IMR-90 (cell line): Measurements from ENCODE around the gene ACY1. TPM values are rescaled to one million over a fixed set of nuclear protein-coding genes. Genes with fewer than 3 reads are reported as not detected.

Source experiments
- ATAC-seq: fragments of 200-7000 bp; cut with Tn5 transposase; 2 replicates; pipeline ENCODE4 v1.9.1; 2020; ENCODE audit warnings: low read depth, mild to moderate bottlenecking, moderate library complexity
- BruUV-seq: library from RNA; stranded (reverse); fragments of 400-500 nt; replicated peaks from 2 replicates; lab custom pipeline; 2021; lab: Mats Ljungman, UMichigan
- CTCF ChIA-PET: fragments of 300-600 bp; formaldehyde crosslinking; extraction: SDS; loops from one replicate; lab custom pipeline; 2021; ENCODE audit warnings: antibody characterized with exemption; lab: Yijun Ruan, JAX
- POLR2A ChIA-PET: fragments of 300-600 bp; sonication (Branson Sonifier 250); formaldehyde crosslinking; loops from one replicate; lab custom pipeline; 2022; ENCODE audit warnings: antibody characterized with exemption; ENCODE audit not compliant: unreplicated experiment; lab: Charles Lee
- DNase-seq: peaks from one replicate; pipeline ENCODE4 v3.0.0; 2013
- H2AFZ ChIP-seq: replicated peaks from 2 replicates; pipeline ENCODE3; 2013; ENCODE audit warnings: low read length, mild to moderate bottlenecking; ENCODE audit not compliant: poor library complexity
- H2AK5ac ChIP-seq: 2 replicates; pipeline ENCODE4 v1.6.1; 2013; ENCODE audit warnings: low read depth, low read length, inconsistent platforms
- H2AK9ac ChIP-seq: replicated peaks from 2 replicates; pipeline ENCODE3; 2013; ENCODE audit warnings: mild to moderate bottlenecking, low read depth, low read length, moderate library complexity; ENCODE audit not compliant: poor library complexity
- H2BK120ac ChIP-seq: 2 replicates; pipeline ENCODE4 v1.6.1; 2013; ENCODE audit warnings: low read depth, low read length, inconsistent platforms
- H2BK15ac ChIP-seq: 3 replicates; pipeline ENCODE4 v1.6.1; 2013; ENCODE audit warnings: low read depth, low read length, inconsistent platforms
- H2BK20ac ChIP-seq: 2 replicates; pipeline ENCODE4 v1.6.1; 2013; ENCODE audit warnings: low read depth, mild to moderate bottlenecking, inconsistent platforms, low read length, moderate library complexity
- H2BK5ac ChIP-seq: 2 replicates; pipeline ENCODE4 v1.6.1; 2013; ENCODE audit warnings: mild to moderate bottlenecking, low read depth, low read length, inconsistent platforms; ENCODE audit not compliant: poor library complexity, severe bottlenecking
- H3K14ac ChIP-seq: replicated peaks from 2 replicates; pipeline ENCODE4 v1.6.1; 2013; ENCODE audit warnings: low read depth, low read length, inconsistent platforms
- H3K18ac ChIP-seq: 2 replicates; pipeline ENCODE4 v1.6.1; 2013; ENCODE audit warnings: low read depth, low read length, control low read depth
- H3K23ac ChIP-seq: 2 replicates; pipeline ENCODE4 v1.6.1; 2013; ENCODE audit warnings: low read depth, low read length, inconsistent platforms
- H3K27ac ChIP-seq: 2 replicates; pipeline ENCODE4 v1.5.1; 2013; ENCODE audit warnings: mild to moderate bottlenecking, control low read depth, low read length; ENCODE audit not compliant: insufficient read depth
- H3K27me3 ChIP-seq: 2 replicates; pipeline ENCODE4 v1.6.1; 2013; ENCODE audit warnings: low read length; ENCODE audit not compliant: control insufficient read depth, insufficient read depth
- H3K36me3 ChIP-seq: 2 replicates; pipeline ENCODE4 v1.6.1; 2013; ENCODE audit warnings: low read length, mixed read lengths; ENCODE audit not compliant: control insufficient read depth, insufficient read depth
- H3K4ac ChIP-seq: 2 replicates; pipeline ENCODE4 v1.6.1; 2013; ENCODE audit warnings: low read depth, low read length, inconsistent platforms
- H3K4me1 ChIP-seq: 2 replicates; pipeline ENCODE4 v1.6.1; 2013; ENCODE audit warnings: low read length, mixed read lengths; ENCODE audit not compliant: control insufficient read depth, insufficient read depth
- H3K4me2 ChIP-seq: 2 replicates; pipeline ENCODE4 v1.6.1; 2013; ENCODE audit warnings: low read depth, mild to moderate bottlenecking, control low read depth, low read length, moderate library complexity
- H3K4me3 ChIP-seq: 2 replicates; pipeline ENCODE4 v1.5.1; 2013; ENCODE audit warnings: low read depth, mild to moderate bottlenecking, control low read depth, low read length, moderate library complexity; ENCODE audit not compliant: insufficient read depth
- H3K56ac ChIP-seq: 2 replicates; pipeline ENCODE4 v1.6.1; 2013; ENCODE audit warnings: low read length, inconsistent platforms; ENCODE audit not compliant: insufficient read depth; ENCODE audit errors: extremely low read depth
- H3K79me1 ChIP-seq, 2 experiments: 2 replicates each; pipeline ENCODE4 v1.6.1; 2013; ENCODE audit warnings: low read length in 2 of 2, inconsistent platforms in 1 of 2, low read depth in 1 of 2
- H3K9ac ChIP-seq: 2 replicates; pipeline ENCODE4 v1.6.1; 2013; ENCODE audit warnings: low read depth, low read length, control low read depth
- H3K9me1 ChIP-seq: 2 replicates; pipeline ENCODE4 v1.6.1; 2013; ENCODE audit warnings: low read length, inconsistent platforms; ENCODE audit not compliant: insufficient read depth
- H3K9me3 ChIP-seq: 2 replicates; pipeline ENCODE4 v1.6.1; 2013; ENCODE audit warnings: low read length; ENCODE audit not compliant: control insufficient read depth, insufficient read depth
- H4K20me1 ChIP-seq: 2 replicates; pipeline ENCODE4 v1.6.1; 2013; ENCODE audit warnings: low read length, inconsistent platforms; ENCODE audit not compliant: insufficient read depth
- H4K5ac ChIP-seq: 2 replicates; pipeline ENCODE4 v1.6.1; 2013; ENCODE audit warnings: mild to moderate bottlenecking, low read depth, low read length, control low read depth
- H4K8ac ChIP-seq, 2 experiments: 2 replicates each; pipeline ENCODE4 v1.6.1; 2013; ENCODE audit warnings: low read depth in 2 of 2, low read length in 2 of 2, control low read depth in 1 of 2, inconsistent platforms in 1 of 2
- H4K91ac ChIP-seq: 2 replicates; pipeline ENCODE4 v1.6.1; 2013; ENCODE audit warnings: low read depth, low read length, inconsistent platforms; ENCODE audit not compliant: insufficient read depth
- CEBPB ChIP-seq: IDR thresholded peaks from 2 replicates; pipeline ENCODE4 v1.6.1; 2012; ENCODE audit warnings: low read depth, low read length, improper control_type of control experiment
- NFE2L2 ChIP-seq: fragments of 150-350 bp; IDR thresholded peaks from 2 replicates; pipeline ENCODE4 v1.6.1; 2016; ENCODE audit warnings: low read depth, mild to moderate bottlenecking, low read length
- RFX5 ChIP-seq: IDR thresholded peaks from 2 replicates; pipeline ENCODE4 v1.8.0; 2012; ENCODE audit warnings: low read depth, mild to moderate bottlenecking, low read length, moderate library complexity
- WGBS, 2 experiments: methylation state at CpG; one replicate each; pipeline versions ENCODE4 v1.1.5 to v1.1.7; 2013; ENCODE audit warnings: missing lambda C conversion rate in 2 of 2; ENCODE audit not compliant: insufficient read length in 1 of 2; ENCODE audit errors: extremely low coverage in 2 of 2; 5-methylcytosine and 5-hydroxymethylcytosine counted together
- dilution Hi-C: fragments of 300-500 bp; cut with HindIII; formaldehyde crosslinking; loops from one replicate; pipeline ENCODE4 v1.14.3; 2018; ENCODE audit warnings: low sequenced_read_pairs; ENCODE audit not compliant: unreplicated experiment
- in situ Hi-C: fragments of 300-500 bp; cut with MboI; formaldehyde crosslinking; loops from 3 replicates; pipeline ENCODE4 v1.14.3; 2019; ENCODE audit warnings: low sequenced_read_pairs, inconsistent platforms, mixed read lengths
- intact Hi-C: fragments of 100-400 bp; cut with micrococcal nuclease; formaldehyde crosslinking; loops from 2 replicates; pipeline ENCODE4 v1.10.0; 2022
- polyA plus RNA-seq, 3 experiments: library from polyadenylated mRNA; depleted of rRNA; stranded (reverse); fragments of >200 nt; gene quantifications; 2 replicates each; pipeline ENCODE4 v1.2.3, GENCODE V29; 2012; ENCODE audit warnings: low replicate concordance in 1 of 3
- total RNA-seq: library from RNA; depleted of rRNA; stranded (reverse); fragments of >200 nt; gene quantifications from 2 replicates; pipeline ENCODE4 v1.2.3, GENCODE V29; 2012

Gene ACY1
- total and polyA plus RNA-seq, 2 of the 4 experiments (the other 2 are of a cell fraction): 22.0 to 47.1 TPM

DNA sequence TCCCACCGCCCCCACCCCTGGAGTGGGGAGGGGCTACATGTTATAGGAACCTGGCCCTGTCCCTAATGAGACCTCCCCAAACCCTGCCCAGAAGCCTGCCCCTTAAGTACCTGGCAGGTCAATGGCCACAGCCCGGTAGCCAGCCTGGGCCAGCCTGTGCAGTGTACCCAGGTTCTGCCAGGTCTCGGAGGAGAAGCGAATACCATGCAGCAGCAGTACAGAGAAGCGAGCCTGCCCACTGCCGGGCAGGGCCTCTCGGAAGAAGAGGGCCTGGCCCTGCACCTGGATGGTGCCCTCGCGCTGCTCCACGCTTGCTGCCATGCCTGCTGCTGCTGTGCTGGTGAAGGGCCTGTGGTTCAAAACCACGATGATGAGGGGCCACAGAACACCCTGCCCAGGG is 12.0 kb upstream of the ACY1 start:
- Histone ChIP-seq H2BK15ac (no peak overlapping the region), H3K14ac (no peak overlapping the region), H3K4me1 (peaks cover 23% of the 10 kb centered on the region), H4K91ac (no peak overlapping the region), H3K79me1 (peaks cover 22 to 53% of the 10 kb centered on the region in 2 experiments), H3K18ac (no peak overlapping the region), H3K9me1 (peaks cover 20% of the 10 kb centered on the region), H3K4me2 (no peak overlapping the region), H4K8ac (no peak overlapping the region), H3K27me3 (no peaks in the 10 kb centered on the region), H3K9ac (no peak overlapping the region), H3K4me3 (no peak overlapping the region), H3K36me3 (no peaks in the 10 kb centered on the region; the same call in 1 of the 2 replicates), H3K9me3 (no peaks in the 10 kb centered on the region), H4K5ac (no peak overlapping the region), H2BK120ac (no peak overlapping the region), H2AK5ac (no peak overlapping the region), H2BK5ac (no peak overlapping the region), H2AK9ac (no peak overlapping the region), H3K23ac (no peak overlapping the region), H2BK20ac (no peak overlapping the region), H2AFZ (no peak overlapping the region), H3K56ac (no peak overlapping the region), H3K4ac (no peak overlapping the region), H4K20me1 (peaks cover 4% of the 10 kb centered on the region), H3K27ac (no peak overlapping the region)
- no TSS peak for BruUV-seq
- ChIA-PET POLR2A (interaction anchor here (0.5 kb wide), 1 partner anchor 21 kb away, joined by 3 read pairs; no protein-coding TSS in a partner anchor), CTCF (interaction anchor here (1.0 kb wide), 1 partner anchor 11 kb away, joined by 3 read pairs; no protein-coding TSS in a partner anchor)
- in situ Hi-C loops (loop anchor here (25.0 kb wide), 1 partner anchor 1634 kb away; the partner anchor contains the start of genes RASSF1, TUSC2 and ZMYND10), dilution Hi-C loops (no loop called here), intact Hi-C loops (no loop called here)
- DNase-seq (no peak), ATAC-seq (no peak)
- no peak for TF ChIP-seq RFX5
- no peak for TF ChIP-seq NFE2L2
- TF ChIP-seq CEBPB: no peak
- 93% methylated on average over 8 of the region's 11 CpGs; no CpG with 5 or more reads in 1 of the 2 experiments for WGBS, 2 experiments
